Breast epithelium (tissue), 3 donors: ENCODE data around the gene FEN1.

Experiments
- POLR2A ChIP-seq: fragments of 450-650 bp; IDR thresholded peaks from one replicate; pipeline ENCODE4 v1.6.1; 2016; ENCODE audit warnings: antibody characterized with exemption, mild to moderate bottlenecking, moderate library complexity
- POLR2AphosphoS5 ChIP-seq, 3 donors: sonication (generic); formaldehyde crosslinking; IDR thresholded peaks; one replicate each; pipeline ENCODE4 v1.6.1; 2017; ENCODE audit warnings: antibody characterized with exemption in 3 of 3

- no peak for TF ChIP-seq POLR2A
- TF ChIP-seq POLR2AphosphoS5 (IDR thresholded peaks at IDR 0.05), result no peak
Observed at GRCh38 chr11:61820174-61820573, 27.5 kb downstream of the FEN1 start.
